Upper lobe of left lung (tissue), 4 donors: ENCODE measurements around the gene PPM1E.

Source experiments
- CTCF ChIP-seq, 6 experiments: fragments of 450-650 bp in 4 of 6; fragments of 200-600 bp in 2 of 6; sonication (generic) in 2 of 6; IDR thresholded peaks; one replicate each; pipeline ENCODE4 v1.5.1; 2016 to 2019; ENCODE audit warnings: antibody characterized with exemption in 6 of 6
- POLR2A ChIP-seq, 4 donors: fragments of 450-650 bp; IDR thresholded peaks; one replicate each; pipeline ENCODE4 v1.5.1; 2016 to 2017; ENCODE audit warnings: antibody characterized with exemption in 4 of 4, mild to moderate bottlenecking in 2 of 4

- TF ChIP-seq CTCF (IDR thresholded peaks at IDR 0.05) (no peak), POLR2A (IDR thresholded peaks at IDR 0.05) (no peak)
Measured at GRCh38 chr17:58741121-58741625, 14.5 kb upstream of the PPM1E start.
